GM10266 (cell line): ENCODE measurements around the gene CEP20.
"Not testable (repeated sequence)": the region's sequence is repeated elsewhere in the genome, so short reads cannot be mapped to it uniquely, and the experiment has no call there.

ENCODE experiments used
- DNase-seq: peaks from one replicate; pipeline ENCODE4 v3.0.0; 2012; ENCODE audit errors: extremely low spot score
- CTCF ChIP-seq: IDR thresholded peaks from 2 replicates; pipeline ENCODE4 v1.5.1; 2012; ENCODE audit warnings: mild to moderate bottlenecking, low read depth; ENCODE audit not compliant: control insufficient read depth, insufficient read depth; ENCODE audit errors: missing control alignments

The CEP20 gene

DNA sequence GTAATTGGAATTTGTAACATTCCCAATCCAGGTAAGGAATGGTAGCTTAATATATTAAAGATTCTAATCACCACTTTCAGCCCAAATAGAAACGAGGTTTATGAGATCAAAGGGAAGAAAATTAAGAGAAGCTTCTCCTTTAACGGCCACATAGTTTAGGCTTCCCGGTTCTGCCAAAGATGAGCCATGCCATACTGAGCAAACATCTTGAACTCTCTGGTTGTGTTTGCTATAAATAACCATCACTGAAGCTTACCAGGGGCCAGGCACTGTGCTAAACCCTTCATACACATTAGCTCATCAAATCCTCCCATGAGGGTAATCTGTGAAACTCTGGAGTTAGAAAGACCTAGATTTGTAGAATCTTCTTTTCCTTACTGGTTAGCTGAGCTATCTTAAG, 34.3 kb downstream of the CEP20 start:
- no peak for TF ChIP-seq CTCF

DNA sequence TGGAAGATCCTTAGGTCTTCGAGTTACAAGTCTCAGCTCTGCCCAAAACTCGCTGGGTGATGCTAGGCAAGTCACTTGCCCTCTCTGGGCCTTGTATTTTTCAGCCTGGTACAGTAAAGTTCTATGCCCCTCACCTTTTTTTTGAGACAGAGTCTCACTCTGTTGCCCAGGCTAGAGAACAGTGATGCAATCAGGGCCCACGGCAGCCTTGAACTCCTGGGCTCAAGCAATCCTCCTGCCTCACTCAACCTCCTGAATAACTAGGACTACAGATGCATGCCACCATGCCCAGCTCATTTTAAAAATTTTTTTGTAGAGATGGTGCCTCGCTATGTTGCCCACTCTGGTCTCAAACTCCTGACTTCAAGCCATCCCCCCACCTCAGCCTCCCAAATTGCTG, 35.4 kb downstream of the CEP20 start:
- DNase-seq, result no peak
- no peak for TF ChIP-seq CTCF

More for the DNA sequence above, 34.3 kb downstream of the CEP20 start:
- no peak for DNase-seq

GRCh38 chr16:15850555-15850954, 37.8 kb downstream of the CEP20 start:
- DNase-seq, result not testable (repeated sequence)

DNA sequence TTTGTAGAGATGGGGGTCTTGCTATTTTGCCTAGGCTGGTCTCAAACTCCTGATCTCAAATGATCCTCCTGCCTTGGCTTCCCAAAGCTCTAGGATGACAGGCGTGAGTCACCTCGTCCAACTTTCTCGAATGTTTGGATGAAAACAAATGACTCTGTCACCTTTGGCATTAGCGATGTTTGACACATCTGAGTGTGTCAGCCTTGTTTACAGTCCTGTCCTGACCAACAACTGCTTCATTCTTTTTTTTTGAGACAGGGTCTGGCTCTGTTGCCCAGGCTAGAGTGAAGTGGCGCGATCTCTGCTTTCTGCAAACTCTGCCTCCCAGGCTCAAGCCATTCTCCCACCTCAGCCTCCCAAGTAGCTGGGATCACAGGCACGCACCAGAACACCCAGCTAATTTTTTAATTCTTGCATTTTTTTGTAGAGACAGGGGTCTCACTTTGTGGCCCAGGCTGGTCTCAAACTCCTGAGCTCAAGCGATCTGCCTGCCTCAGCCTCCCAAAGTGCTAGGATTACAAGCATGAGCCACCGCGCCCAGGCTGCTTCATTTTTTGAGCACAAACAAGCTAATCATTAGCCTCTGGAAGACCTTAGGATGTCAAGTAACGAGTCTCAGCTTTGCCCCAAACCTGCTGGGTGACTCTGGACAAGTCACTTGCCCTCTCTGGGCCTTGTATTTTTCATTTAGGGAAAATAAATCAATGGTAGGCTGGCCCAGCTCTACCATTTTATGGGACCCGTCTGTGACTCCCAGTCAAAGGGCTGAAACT, 39.0 kb downstream of the CEP20 start:
- no peak for DNase-seq
- no peak for TF ChIP-seq CTCF

- no peak for DNase-seq
- TF ChIP-seq CTCF, result no peak
Measured at GRCh38 chr16:15847611-15848175, 40.7 kb downstream of the CEP20 start.

- TF ChIP-seq CTCF, result no peak
- no peak for DNase-seq
Measured at GRCh38 chr16:15846510-15846909, 41.9 kb downstream of the CEP20 start.

DNA sequence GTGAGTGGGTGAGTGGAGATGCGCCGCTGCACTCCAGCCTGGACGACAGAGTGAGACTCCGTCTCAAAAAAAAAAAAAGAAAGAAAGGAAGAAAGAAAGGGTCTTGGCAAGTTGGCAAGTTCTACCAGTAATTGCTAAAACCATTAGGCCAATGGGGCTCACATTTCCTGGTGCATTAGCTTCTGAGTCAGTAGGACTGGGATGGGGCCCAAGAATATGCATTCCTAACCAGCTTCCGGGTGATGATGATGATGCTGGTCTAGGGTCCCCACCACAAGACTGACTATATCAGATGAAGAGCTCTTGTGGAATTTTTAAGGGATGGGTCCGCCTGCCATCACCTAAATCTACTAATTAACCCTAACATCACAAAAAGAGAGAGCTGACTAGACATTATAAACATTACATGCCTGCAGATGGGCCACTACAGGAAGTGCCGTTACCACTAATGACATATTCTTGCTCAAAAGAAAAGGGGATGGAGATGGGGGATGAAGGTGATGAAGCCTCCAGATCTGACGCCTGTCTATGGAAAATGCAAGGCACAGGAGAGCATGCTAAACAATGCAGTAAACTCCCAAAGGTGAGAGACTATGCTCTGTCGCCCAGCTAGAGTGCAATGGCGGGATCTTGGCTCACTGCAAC, 44.6 kb downstream of the CEP20 start:
- no peak for DNase-seq
- no peak for TF ChIP-seq CTCF

DNA sequence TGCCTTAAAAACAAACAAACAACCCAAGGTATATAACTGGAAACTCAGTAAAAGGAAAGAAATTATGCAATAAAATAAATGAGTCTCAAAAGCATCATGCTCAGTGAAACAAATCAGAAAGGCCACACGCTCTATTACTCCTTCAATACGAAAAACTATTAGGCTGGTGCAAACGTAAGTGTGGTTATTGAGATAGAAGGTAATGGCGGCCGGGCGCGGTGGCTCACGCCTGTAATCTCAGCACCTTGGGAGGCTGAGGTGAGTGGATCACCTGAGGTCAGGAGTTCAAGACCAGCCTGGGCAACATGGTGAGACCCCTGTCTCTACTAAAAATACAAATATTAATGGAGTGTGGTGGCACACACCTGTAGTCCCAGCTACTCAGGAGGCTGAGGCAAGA, 49.2 kb downstream of the CEP20 start:
- DNase-seq, result not testable (repeated sequence)
